NCI-H128 (cell line): ENCODE results near the gene COL18A1.

ENCODE experiments used
- DNase-seq: peaks from one replicate; lab custom pipeline; 2025; ENCODE audit not compliant: unreplicated experiment; lab: John Stamatoyannopoulos, UW

Gene COL18A1

GRCh38 chr21:45465611-45466329 is 60.8 kb downstream of the COL18A1 start:
- no peak for DNase-seq

GRCh38 chr21:45466330-45467220 is 61.6 kb downstream of the COL18A1 start:
- no peak for DNase-seq

- no peak for DNase-seq
Measured at GRCh38 chr21:45467221-45467779, 62.3 kb downstream of the COL18A1 start.

- no peak for DNase-seq
Measured at GRCh38 chr21:45468051-45468970, 63.3 kb downstream of the COL18A1 start.

GRCh38 chr21:45468971-45469272 is 64.0 kb downstream of the COL18A1 start:
- DNase-seq: no peak

- DNase-seq: no peak
Measured at GRCh38 chr21:45469273-45470086, 64.5 kb downstream of the COL18A1 start.

GRCh38 chr21:45470087-45470515 is 65.1 kb downstream of the COL18A1 start:
- DNase-seq: no peak

GRCh38 chr21:45470773-45471524 is 66.0 kb downstream of the COL18A1 start:
- no peak for DNase-seq

- no peak for DNase-seq
Measured at GRCh38 chr21:45471525-45472221, 66.7 kb downstream of the COL18A1 start.

GRCh38 chr21:45472445-45473365 is 67.7 kb downstream of the COL18A1 start:
- DNase-seq: no peak

- DNase-seq: no peak
Measured at GRCh38 chr21:45473496-45474322, 68.7 kb downstream of the COL18A1 start.

- no peak for DNase-seq
Measured at GRCh38 chr21:45474323-45474950, 69.5 kb downstream of the COL18A1 start.

GRCh38 chr21:45475004-45475685 is 70.2 kb downstream of the COL18A1 start:
- DNase-seq: no peak

- DNase-seq: no peak
Measured at GRCh38 chr21:45475797-45476570, 71.0 kb downstream of the COL18A1 start.

- DNase-seq: no peak
Measured at GRCh38 chr21:45476582-45476981, 71.6 kb downstream of the COL18A1 start.
